H4 (cell line): ENCODE measurements around the gene NME9. TPM values are rescaled to one million over a fixed set of nuclear protein-coding genes. Genes with fewer than 3 reads are reported as not detected.

Experiments used
- DNase-seq: peaks from one replicate; pipeline ENCODE4 v3.0.0-alpha.2; 2015; ENCODE audit warnings: low spot score
- total RNA-seq: library from RNA; depleted of rRNA; stranded (reverse); fragments of >200 nt; shearing (Covaris generic); gene quantifications from 2 replicates; pipeline ENCODE4 v1.2.3, GENCODE V29; 2014; rRNA removed

NME9 gene
- total RNA-seq, 1 experiment from 2014 or later, result not detected

- DNase-seq, result no peak
These were observed 46.8 kb downstream of the NME9 start for GRCh38 chr3:138282836-138283235.

GRCh38 chr3:138281561-138281960 lies 48.1 kb downstream of the NME9 start:
- DNase-seq, result no peak

GRCh38 chr3:138271189-138271794 lies 58.4 kb downstream of the NME9 start:
- DNase-seq, result no peak

- DNase-seq, result no peak
These were observed 59.4 kb downstream of the NME9 start for GRCh38 chr3:138270245-138270644.

GRCh38 chr3:138267083-138267482 lies 62.6 kb downstream of the NME9 start:
- DNase-seq, result no peak

GRCh38 chr3:138265745-138266144 lies 63.9 kb downstream of the NME9 start:
- DNase-seq, result no peak

- no peak for DNase-seq
These were observed 66.5 kb downstream of the NME9 start for GRCh38 chr3:138263104-138263503.

- DNase-seq, result no peak
These were observed 69.0 kb downstream of the NME9 start for GRCh38 chr3:138260611-138261010.

GRCh38 chr3:138259126-138259525 lies 70.5 kb downstream of the NME9 start:
- DNase-seq, result no peak

GRCh38 chr3:138257986-138258385 lies 71.7 kb downstream of the NME9 start:
- DNase-seq, result no peak

- no peak for DNase-seq
These were observed 73.6 kb downstream of the NME9 start for GRCh38 chr3:138256022-138256421.

- DNase-seq, result no peak
These were observed 75.4 kb downstream of the NME9 start for GRCh38 chr3:138254216-138254615.

- no peak for DNase-seq
These were observed 76.0 kb downstream of the NME9 start for GRCh38 chr3:138253609-138254008.

Other genes starting within 250 kb of the NME9 start
- gene DZIP1L, start 214.2 kb downstream of the NME9 start, total RNA-seq, result 4.5 and 6.3 TPM in 2 replicates
- gene A4GNT, start 197.5 kb downstream of the NME9 start, total RNA-seq, result not detected in 2 replicates
- gene DBR1, start 154.9 kb downstream of the NME9 start, total RNA-seq, result 27.6 and 31.9 TPM in 2 replicates
- gene ARMC8, start 142.6 kb downstream of the NME9 start, total RNA-seq, result 40.0 and 81.3 TPM in 2 replicates
- 8.3 and 9.4 TPM in 2 replicates for gene MRAS, start 18.7 kb upstream of the NME9 start, total RNA-seq
- 0.02 and 0.17 TPM in 2 replicates for gene ESYT3, start 104.8 kb upstream of the NME9 start, total RNA-seq